Natural killer cell (primary cell): Measurements from ENCODE around the gene TRERF1. TPM values are rescaled to one million over a fixed set of nuclear protein-coding genes. Genes with fewer than 3 reads are reported as not detected.
A peak's percentile ranks its signal among the peaks of the same experiment; 100 is the strongest.

ENCODE experiments used
- ATAC-seq, 3 donors: fragments of 150-1000 bp in 2 of 3; fragments of 200-7000 bp in 1 of 3; cut with Tn5 transposase; 1 replicate in 1 of 3; 2 replicates in 2 of 3; pipeline ENCODE4 v1.10.0; 2021; ENCODE audit warnings: mild to moderate bottlenecking in 2 of 3, moderate library complexity in 2 of 3
- DNase-seq, 2 donors: peaks; one replicate each; pipeline versions ENCODE4 v3.0.0 to v3.0.0-alpha.2; 2013 to 2021; ENCODE audit warnings: mixed read lengths in 1 of 2
- H3K27ac ChIP-seq: one replicate; pipeline ENCODE4 v1.5.1; 2013; ENCODE audit warnings: mild to moderate bottlenecking, low read length
- H3K27me3 ChIP-seq: one replicate; pipeline ENCODE4 v1.6.1; 2013; ENCODE audit warnings: low read length; ENCODE audit not compliant: control insufficient read depth, insufficient read depth
- H3K36me3 ChIP-seq: one replicate; pipeline ENCODE4 v1.6.1; 2013; ENCODE audit warnings: low read length; ENCODE audit not compliant: control insufficient read depth, insufficient read depth
- H3K4me1 ChIP-seq: one replicate; pipeline ENCODE4 v1.6.1; 2013; ENCODE audit warnings: low read length; ENCODE audit not compliant: control insufficient read depth, insufficient read depth
- H3K4me3 ChIP-seq: one replicate; pipeline ENCODE4 v1.5.1; 2013; ENCODE audit warnings: low read length
- H3K9me3 ChIP-seq: one replicate; pipeline ENCODE4 v1.6.1; 2013; ENCODE audit warnings: low read length; ENCODE audit not compliant: control insufficient read depth, insufficient read depth
- H3K27ac Mint-ChIP-seq, 2 donors: one replicate each; pipeline ENCODE4 v1.8.0; 2022; ENCODE audit warnings: mild to moderate bottlenecking in 2 of 2, mixed read lengths in 2 of 2, moderate library complexity in 1 of 2
- H3K27me3 Mint-ChIP-seq, 2 donors: one replicate each; pipeline ENCODE4 v1.8.0; 2022; ENCODE audit warnings: low read depth in 2 of 2, mixed read lengths in 2 of 2
- H3K36me3 Mint-ChIP-seq: one replicate; pipeline ENCODE4 v1.8.0; 2022; ENCODE audit warnings: mixed read lengths
- H3K4me1 Mint-ChIP-seq, 2 donors: one replicate each; pipeline ENCODE4 v1.8.0; 2022; ENCODE audit warnings: mixed read lengths in 2 of 2
- H3K4me3 Mint-ChIP-seq: one replicate; pipeline ENCODE4 v1.8.0; 2022; ENCODE audit warnings: mild to moderate bottlenecking, moderate library complexity, mixed read lengths
- H3K9me3 Mint-ChIP-seq, 2 donors: one replicate each; pipeline ENCODE4 v1.8.0; 2022; ENCODE audit warnings: mixed read lengths in 2 of 2
- CTCF ChIP-seq: fragments of 200-600 bp; IDR thresholded peaks from one replicate; pipeline ENCODE4 v1.8.0; 2022; ENCODE audit warnings: antibody characterized with exemption
- WGBS: methylation state at CpG from one replicate; pipeline ENCODE4 v1.1.7; 2013; ENCODE audit warnings: missing lambda C conversion rate; ENCODE audit not compliant: insufficient coverage; 5-methylcytosine and 5-hydroxymethylcytosine counted together
- intact Hi-C: fragments of 100-400 bp; cut with micrococcal nuclease; formaldehyde crosslinking; loops from one replicate; pipeline ENCODE4 v1.14.2; 2022
- total RNA-seq, 4 donors: library from RNA; stranded (reverse); fragments of 120-200 nt in 1 of 4; gene quantifications; one replicate each; pipeline versions ENCODE4 v1.2.3 to v1.2.4, GENCODE V29; 2013 to 2022

TRERF1 gene
- total RNA-seq, 3 donors from 2014 or later (not counting 1 experiment from before 2014, with no cell fraction given): 34.6 to 42.3 (median 38.6) TPM

- H3K36me3 ChIP-seq: no peaks in the 10 kb centered on the region
- Mint-ChIP-seq H3K27me3 (no peaks in the 10 kb centered on the region), H3K27ac (no peak overlapping the region), H3K36me3 (no peaks in the 10 kb centered on the region), H3K4me1 (peaks cover 33 to 35% of the 10 kb centered on the region in 2 donors), H3K9me3 (no peaks in the 10 kb centered on the region), H3K4me3 (no peak overlapping the region)
- ATAC-seq (no peak), DNase-seq (no peak)
- no peak overlapping the region for H3K27ac ChIP-seq
- H3K4me1 ChIP-seq: peaks cover 21% of the 10 kb centered on the region
- TF ChIP-seq CTCF: no peak
- intact Hi-C loops: no loop called here
- H3K4me3 ChIP-seq: no peak overlapping the region
- WGBS: 95% methylated on average over 9 of the region's 10 CpGs
- H3K9me3 ChIP-seq: no peaks in the 10 kb centered on the region
- H3K27me3 ChIP-seq: no peaks in the 10 kb centered on the region
Observed at GRCh38 chr6:42349753-42350511, 101.8 kb downstream of the TRERF1 start.

GRCh38 chr6:42347456-42347855, 104.3 kb downstream of the TRERF1 start:
- no peak overlapping the region for H3K27ac ChIP-seq
- WGBS: 70% methylated on average over 7 of the region's 7 CpGs
- no peaks in the 10 kb centered on the region for H3K36me3 Mint-ChIP-seq
- TF ChIP-seq CTCF: no peak
- H3K4me1 ChIP-seq: peaks cover 31% of the 10 kb centered on the region
- ATAC-seq: no peak
- H3K4me3 ChIP-seq: no peak overlapping the region
- H3K27ac Mint-ChIP-seq: peak overlapping the region in 1 of 2 donors; percentile 40
- H3K27me3 Mint-ChIP-seq: no peaks in the 10 kb centered on the region
- H3K27me3 ChIP-seq: no peaks in the 10 kb centered on the region
- H3K36me3 ChIP-seq: no peaks in the 10 kb centered on the region
- peaks cover 51 to 56% of the 10 kb centered on the region in 2 donors for H3K4me1 Mint-ChIP-seq
- intact Hi-C loops: no loop called here
- H3K9me3 ChIP-seq: no peaks in the 10 kb centered on the region
- no peak for DNase-seq
- H3K4me3 Mint-ChIP-seq: no peak overlapping the region
- no peaks in the 10 kb centered on the region for H3K9me3 Mint-ChIP-seq

- H3K27ac ChIP-seq: no peak overlapping the region
- H3K27me3 ChIP-seq: no peaks in the 10 kb centered on the region
- H3K4me3 ChIP-seq: no peak overlapping the region
- no peaks in the 10 kb centered on the region for H3K36me3 Mint-ChIP-seq
- peak overlapping the region; percentile 72 for H3K4me3 Mint-ChIP-seq
- H3K4me1 Mint-ChIP-seq: peaks cover 51 to 56% of the 10 kb centered on the region in 2 donors
- H3K4me1 ChIP-seq: peaks cover 31% of the 10 kb centered on the region
- H3K27ac Mint-ChIP-seq: peak overlapping the region; percentile 43 to 80
- no peak for TF ChIP-seq CTCF
- 35% methylated on average over 7 of the region's 8 CpGs for WGBS
- DNase-seq (no peak), ATAC-seq (peak; percentile 44 to 64 (median 63))
- no peaks in the 10 kb centered on the region for H3K9me3 Mint-ChIP-seq
- no peaks in the 10 kb centered on the region for H3K36me3 ChIP-seq
- no peaks in the 10 kb centered on the region for H3K27me3 Mint-ChIP-seq
- intact Hi-C loops: no loop called here
- H3K9me3 ChIP-seq: no peaks in the 10 kb centered on the region
Observed at GRCh38 chr6:42345696-42346416, 105.9 kb downstream of the TRERF1 start.
